Naive thymus-derived CD4-positive, alpha-beta T cell (primary cell): Measurements from ENCODE around the gene MMP3. TPM values are rescaled to one million over a fixed set of nuclear protein-coding genes. Genes with fewer than 3 reads are reported as not detected.

Experiments used
- ATAC-seq: fragments of 150-1000 bp; cut with Tn5 transposase; 2 replicates; pipeline ENCODE4 v1.10.0; 2021; ENCODE audit warnings: mild to moderate bottlenecking, moderate library complexity
- CTCF ChIA-PET: fragments of 350-600 bp; sonication (Branson Sonifier 250); formaldehyde crosslinking; loops from one replicate; lab custom pipeline; 2021; ENCODE audit warnings: antibody characterized with exemption; lab: Charles Lee
- POLR2A ChIA-PET: fragments of 350-600 bp; sonication (Branson Sonifier 250); formaldehyde crosslinking; loops from one replicate; lab custom pipeline; 2021; ENCODE audit warnings: antibody characterized with exemption, inconsistent platforms; lab: Charles Lee
- DNase-seq, 9 donors: peaks; one replicate each; pipeline versions ENCODE4 v3.0.0 to v3.0.0-alpha.2; 2020 to 2022; ENCODE audit warnings: mixed read lengths in 1 of 9
- H3K27ac ChIP-seq: one replicate; pipeline ENCODE4 v1.7.0; 2013; ENCODE audit warnings: mild to moderate bottlenecking, low read depth, low read length, moderate library complexity
- H3K27me3 ChIP-seq, 2 donors: one replicate each; pipeline ENCODE4 v1.7.0; 2013; ENCODE audit warnings: low read length in 2 of 2, mild to moderate bottlenecking in 2 of 2, moderate library complexity in 2 of 2; ENCODE audit not compliant: control insufficient read depth in 2 of 2, insufficient read depth in 2 of 2
- H3K36me3 ChIP-seq, 3 experiments: 1 replicate in 2 of 3; 2 replicates in 1 of 3; pipeline ENCODE4 v1.7.0; 2013; ENCODE audit warnings: low read length in 3 of 3, mild to moderate bottlenecking in 3 of 3, moderate library complexity in 1 of 3; ENCODE audit not compliant: insufficient read depth in 3 of 3, control insufficient read depth in 2 of 3
- H3K4me1 ChIP-seq, 2 donors: one replicate each; pipeline ENCODE4 v1.7.0; 2013; ENCODE audit warnings: low read length in 2 of 2, mild to moderate bottlenecking in 2 of 2, moderate library complexity in 1 of 2; ENCODE audit not compliant: control insufficient read depth in 2 of 2, insufficient read depth in 2 of 2
- H3K4me3 ChIP-seq: 2 replicates; pipeline ENCODE4 v1.7.0; 2013; ENCODE audit warnings: mild to moderate bottlenecking, low read length
- H3K9me3 ChIP-seq, 3 experiments: 1 replicate in 2 of 3; 2 replicates in 1 of 3; pipeline ENCODE4 v1.7.0; 2013; ENCODE audit warnings: low read length in 3 of 3; ENCODE audit not compliant: control insufficient read depth in 2 of 3
- H3K27ac Mint-ChIP-seq, 9 donors: one replicate each; pipeline ENCODE4 v1.8.0; 2020 to 2022; ENCODE audit warnings: mixed read lengths in 9 of 9, mild to moderate bottlenecking in 8 of 9, moderate library complexity in 5 of 9, inconsistent platforms in 2 of 9
- H3K27me3 Mint-ChIP-seq, 5 donors: one replicate each; pipeline ENCODE4 v1.8.0; 2021 to 2022; ENCODE audit warnings: mixed read lengths in 5 of 5, mild to moderate bottlenecking in 1 of 5
- H3K36me3 Mint-ChIP-seq, 5 donors: one replicate each; pipeline ENCODE4 v1.8.0; 2020 to 2022; ENCODE audit warnings: mixed read lengths in 5 of 5, mild to moderate bottlenecking in 3 of 5, inconsistent platforms in 1 of 5
- H3K4me1 Mint-ChIP-seq, 7 donors: one replicate each; pipeline ENCODE4 v1.8.0; 2020 to 2022; ENCODE audit warnings: mixed read lengths in 7 of 7, mild to moderate bottlenecking in 3 of 7, inconsistent platforms in 1 of 7
- H3K4me3 Mint-ChIP-seq, 10 donors: one replicate each; pipeline ENCODE4 v1.8.0; 2020 to 2022; ENCODE audit warnings: mild to moderate bottlenecking in 10 of 10, mixed read lengths in 10 of 10, moderate library complexity in 6 of 10, inconsistent platforms in 2 of 10
- H3K9me3 Mint-ChIP-seq, 11 donors: one replicate each; pipeline ENCODE4 v1.8.0; 2020 to 2022; ENCODE audit warnings: mixed read lengths in 11 of 11, mild to moderate bottlenecking in 4 of 11, inconsistent platforms in 1 of 11, moderate library complexity in 1 of 11
- intact Hi-C, 2 donors: fragments of 100-400 bp; cut with micrococcal nuclease; formaldehyde crosslinking; loops; one replicate each; pipeline ENCODE4 v1.15.1; 2023
- polyA plus RNA-seq, 2 donors: library from polyadenylated mRNA; unstranded; fragments of 300-500 nt; fragmentation: Illumina TruSeq; gene quantifications; one replicate each; pipeline ENCODE4 v1.2.3, GENCODE V29; 2021
- total RNA-seq, 6 experiments: library from RNA in 5 of 6; stranded (reverse) in 5 of 6; gene quantifications; 1 replicate in 5 of 6; 2 replicates in 1 of 6; pipeline ENCODE4 v1.2.3 and lab custom pipeline; 2021 to 2026

MMP3 gene
- total and polyA plus RNA-seq, 7 experiments from 2014 or later: not detected

- ChIA-PET POLR2A (no interaction called here), CTCF (no interaction called here)
- no peaks in the 10 kb centered on the region for H3K36me3 ChIP-seq
- Mint-ChIP-seq H3K27me3 (peaks cover 34 to 59% (median 42%) of the 10 kb centered on the region in 5 donors), H3K36me3 (no peaks in the 10 kb centered on the region), H3K4me1 (peaks cover 0 to 2% (median 0%) of the 10 kb centered on the region in 7 donors), H3K9me3 (peaks cover 0 to 8% (median 0%) of the 10 kb centered on the region in 11 donors), H3K27ac (no peak overlapping the region), H3K4me3 (no peak overlapping the region)
- no peaks in the 10 kb centered on the region for H3K27me3 ChIP-seq
- H3K4me1 ChIP-seq: no peaks in the 10 kb centered on the region
- no peaks in the 10 kb centered on the region for H3K9me3 ChIP-seq
- intact Hi-C loops: no loop called here
- H3K27ac ChIP-seq: no peak overlapping the region
- ATAC-seq (no peak), DNase-seq (no peak)
- H3K4me3 ChIP-seq: no peak overlapping the region
Observed at GRCh38 chr11:102829316-102830000, 14.0 kb downstream of the MMP3 start.

GRCh38 chr11:102824556-102824955, 18.9 kb downstream of the MMP3 start:
- no peak overlapping the region for H3K27ac Mint-ChIP-seq
- Histone ChIP-seq H3K4me3 (no peak overlapping the region), H3K4me1 (no peaks in the 10 kb centered on the region), H3K9me3 (no peaks in the 10 kb centered on the region), H3K27me3 (no peaks in the 10 kb centered on the region), H3K27ac (no peak overlapping the region), H3K36me3 (no peaks in the 10 kb centered on the region)
- peaks cover 0 to 2% (median 0%) of the 10 kb centered on the region in 7 donors for H3K4me1 Mint-ChIP-seq
- H3K4me3 Mint-ChIP-seq: no peak overlapping the region
- intact Hi-C loops: no loop called here
- POLR2A ChIA-PET: no interaction called here
- H3K27me3 Mint-ChIP-seq: peaks cover 5 to 29% (median 16%) of the 10 kb centered on the region in 5 donors
- ATAC-seq: no peak
- no peaks in the 10 kb centered on the region for H3K36me3 Mint-ChIP-seq
- DNase-seq: no peak
- CTCF ChIA-PET: no interaction called here
- peaks cover 0 to 8% (median 0%) of the 10 kb centered on the region in 11 donors for H3K9me3 Mint-ChIP-seq

GRCh38 chr11:102819491-102819890, 23.9 kb downstream of the MMP3 start:
- H3K9me3 ChIP-seq: no peaks in the 10 kb centered on the region
- H3K27me3 ChIP-seq: no peaks in the 10 kb centered on the region
- ChIA-PET CTCF (no interaction called here), POLR2A (no interaction called here)
- no peaks in the 10 kb centered on the region for H3K36me3 ChIP-seq
- H3K4me1 Mint-ChIP-seq: no peaks in the 10 kb centered on the region
- no peak overlapping the region for H3K4me3 Mint-ChIP-seq
- DNase-seq (no peak), ATAC-seq (no peak)
- H3K4me3 ChIP-seq: no peak overlapping the region
- intact Hi-C loops: no loop called here
- no peaks in the 10 kb centered on the region for H3K4me1 ChIP-seq
- peaks cover 7 to 34% (median 12%) of the 10 kb centered on the region in 11 donors for H3K9me3 Mint-ChIP-seq
- H3K27me3 Mint-ChIP-seq: peaks cover 0 to 8% (median 0%) of the 10 kb centered on the region in 5 donors
- peaks cover 0 to 4% (median 0%) of the 10 kb centered on the region in 5 donors for H3K36me3 Mint-ChIP-seq
- H3K27ac ChIP-seq: no peak overlapping the region
- H3K27ac Mint-ChIP-seq: no peak overlapping the region

GRCh38 chr11:102813484-102813883, 29.9 kb downstream of the MMP3 start:
- ATAC-seq (no peak), DNase-seq (no peak)
- Histone ChIP-seq H3K4me3 (no peak overlapping the region), H3K36me3 (no peaks in the 10 kb centered on the region), H3K27ac (no peak overlapping the region), H3K27me3 (no peaks in the 10 kb centered on the region), H3K4me1 (no peaks in the 10 kb centered on the region), H3K9me3 (no peaks in the 10 kb centered on the region)
- Mint-ChIP-seq H3K4me3 (no peak overlapping the region), H3K4me1 (no peaks in the 10 kb centered on the region), H3K9me3 (peaks cover 7 to 32% (median 13%) of the 10 kb centered on the region in 11 donors), H3K36me3 (peaks cover 0 to 4% (median 0%) of the 10 kb centered on the region in 5 donors), H3K27me3 (peaks cover 4 to 11% (median 5%) of the 10 kb centered on the region in 5 donors), H3K27ac (no peak overlapping the region)
- CTCF ChIA-PET: no interaction called here
- intact Hi-C loops: no loop called here
- POLR2A ChIA-PET: no interaction called here

GRCh38 chr11:102812188-102812587, 31.2 kb downstream of the MMP3 start:
- CTCF ChIA-PET: interaction anchor here (0.7 kb wide), 1 partner anchor 19 kb away, joined by 4 read pairs; no protein-coding TSS in a partner anchor
- H3K9me3 Mint-ChIP-seq: peaks cover 7 to 21% (median 9%) of the 10 kb centered on the region in 11 donors
- no peak overlapping the region for H3K27ac ChIP-seq
- H3K27me3 Mint-ChIP-seq: peaks cover 4 to 13% (median 6%) of the 10 kb centered on the region in 5 donors
- no peaks in the 10 kb centered on the region for H3K4me1 Mint-ChIP-seq
- ATAC-seq (no peak), DNase-seq (no peak)
- H3K4me3 ChIP-seq: no peak overlapping the region
- H3K4me3 Mint-ChIP-seq: no peak overlapping the region
- no peak overlapping the region for H3K27ac Mint-ChIP-seq
- H3K36me3 Mint-ChIP-seq: no peaks in the 10 kb centered on the region
- no peaks in the 10 kb centered on the region for H3K27me3 ChIP-seq
- H3K9me3 ChIP-seq: no peaks in the 10 kb centered on the region
- H3K4me1 ChIP-seq: no peaks in the 10 kb centered on the region
- no peaks in the 10 kb centered on the region for H3K36me3 ChIP-seq
- intact Hi-C loops: no loop called here
- POLR2A ChIA-PET: no interaction called here

- DNase-seq (no peak), ATAC-seq (no peak)
- Histone ChIP-seq H3K4me1 (no peaks in the 10 kb centered on the region), H3K4me3 (no peak overlapping the region), H3K36me3 (no peaks in the 10 kb centered on the region), H3K27ac (no peak overlapping the region), H3K9me3 (no peaks in the 10 kb centered on the region), H3K27me3 (no peaks in the 10 kb centered on the region)
- H3K4me1 Mint-ChIP-seq: no peaks in the 10 kb centered on the region
- H3K27me3 Mint-ChIP-seq: peaks cover 3 to 19% (median 5%) of the 10 kb centered on the region in 5 donors
- no peak overlapping the region for H3K4me3 Mint-ChIP-seq
- peaks cover 0 to 12% (median 5%) of the 10 kb centered on the region in 11 donors for H3K9me3 Mint-ChIP-seq
- no peaks in the 10 kb centered on the region for H3K36me3 Mint-ChIP-seq
- CTCF ChIA-PET: no interaction called here
- intact Hi-C loops: no loop called here
- no peak overlapping the region for H3K27ac Mint-ChIP-seq
- POLR2A ChIA-PET: no interaction called here
Observed at GRCh38 chr11:102810950-102811660, 32.3 kb downstream of the MMP3 start.
